Keratinocyte (primary cell): ENCODE results near the gene SMC1B. TPM values are rescaled to one million over a fixed set of nuclear protein-coding genes. Genes with fewer than 3 reads are reported as not detected.

Experiments
- DNase-seq: peaks from one replicate; pipeline ENCODE4 v3.0.0-alpha.2; 2011; ENCODE audit warnings: low read depth, missing footprints, low spot score
- FAIRE-seq: peaks from 2 replicates; lab custom pipeline; 2011; peaks lifted over from hg19 to GRCh38; lab: Jason Lieb, UNC
- H2AFZ ChIP-seq: 2 replicates; pipeline ENCODE4 v1.6.0; 2012; ENCODE audit warnings: low read length, control low read depth, inconsistent platforms; ENCODE audit not compliant: control insufficient read depth
- H3K27ac ChIP-seq: 2 replicates; pipeline ENCODE4 v1.5.1; 2011; ENCODE audit warnings: low read length; ENCODE audit not compliant: control insufficient read depth, insufficient read depth
- H3K27me3 ChIP-seq: 3 replicates; pipeline ENCODE4 v1.6.0; 2011; ENCODE audit warnings: low read length; ENCODE audit not compliant: control insufficient read depth, insufficient read depth; ENCODE audit errors: extremely low read depth
- H3K36me3 ChIP-seq, 2 experiments: 2 replicates in 1 of 2; 3 replicates in 1 of 2; pipeline ENCODE4 v1.5.1; 2011; ENCODE audit warnings: low read length in 2 of 2, mild to moderate bottlenecking in 1 of 2; ENCODE audit not compliant: control insufficient read depth in 2 of 2, insufficient read depth in 2 of 2; ENCODE audit errors: extremely low read depth in 1 of 2
- H3K4me1 ChIP-seq: 3 replicates; pipeline ENCODE4 v1.5.1; 2011; ENCODE audit warnings: low read length; ENCODE audit not compliant: control insufficient read depth, insufficient read depth; ENCODE audit errors: extremely low read depth
- H3K4me2 ChIP-seq: 3 replicates; pipeline ENCODE4 v1.6.0; 2011; ENCODE audit warnings: low read depth, low read length; ENCODE audit not compliant: control insufficient read depth, insufficient read depth; ENCODE audit errors: extremely low read depth
- H3K4me3 ChIP-seq, 3 experiments: fragments of 200-600 bp in 1 of 3; sonication (generic) in 1 of 3; 2 replicates in 2 of 3; 3 replicates in 1 of 3; pipeline ENCODE4 v1.5.1; 2011 to 2016; ENCODE audit warnings: low read length in 3 of 3, mild to moderate bottlenecking in 3 of 3, control low read depth in 2 of 3, inconsistent platforms in 1 of 3, low read depth in 1 of 3, mixed read lengths in 1 of 3, mixed run types in 1 of 3, moderate library complexity in 1 of 3; ENCODE audit not compliant: control insufficient read depth in 2 of 3, insufficient read depth in 2 of 3; ENCODE audit errors: extremely low read depth in 1 of 3
- H3K79me2 ChIP-seq: 2 replicates; pipeline ENCODE4 v1.6.0; 2012; ENCODE audit warnings: low read length; ENCODE audit not compliant: control insufficient read depth, insufficient read depth
- H3K9ac ChIP-seq: 3 replicates; pipeline ENCODE4 v1.6.0; 2011; ENCODE audit warnings: low read length; ENCODE audit not compliant: control insufficient read depth, insufficient read depth; ENCODE audit errors: extremely low read depth
- H3K9me1 ChIP-seq: 3 replicates; pipeline ENCODE4 v1.6.0; 2011; ENCODE audit warnings: low read length; ENCODE audit not compliant: control insufficient read depth, insufficient read depth; ENCODE audit errors: extremely low read depth
- H3K9me3 ChIP-seq: 2 replicates; pipeline ENCODE4 v1.5.1; 2012; ENCODE audit warnings: low read depth, low read length; ENCODE audit not compliant: control insufficient read depth
- H4K20me1 ChIP-seq: 3 replicates; pipeline ENCODE4 v1.6.0; 2011; ENCODE audit warnings: low read length; ENCODE audit not compliant: control insufficient read depth, insufficient read depth; ENCODE audit errors: extremely low read depth
- EZH2 ChIP-seq: IDR thresholded peaks from one replicate; pipeline ENCODE4 v1.6.1; 2012; ENCODE audit warnings: inconsistent platforms, mild to moderate bottlenecking, low read length, moderate library complexity
- dilution Hi-C: fragments of 300-500 bp; cut with MboI; formaldehyde crosslinking; loops from one replicate; pipeline ENCODE4 v1.7.0; 2020; ENCODE audit warnings: low sequenced_read_pairs; ENCODE audit not compliant: extremely low pct_ligation_motif_present
- polyA plus RNA-seq, 5 experiments: library from polyadenylated mRNA; depleted of rRNA in 3 of 5; stranded (reverse) in 3 of 5; stranded (forward) in 1 of 5; unstranded in 1 of 5; fragments of >200 nt; gene quantifications; 1 replicate in 1 of 5; 2 replicates in 3 of 5; 3 replicates in 1 of 5; pipeline versions ENCODE4 v1.2.1 to v1.2.3, GENCODE V29; 2011 to 2012; ENCODE audit warnings: missing spikeins in 2 of 5, low read depth in 1 of 5, low replicate concordance in 1 of 5
- TF ChIP-seq, protein P1 (sequence below), 3 experiments: IDR thresholded peaks in 1 of 3; conservative IDR thresholded peaks in 1 of 3; optimal IDR thresholded peaks in 1 of 3; 2 replicates in 2 of 3; 3 replicates in 1 of 3; pipeline versions ENCODE3 to v1.5.1; 2011; ENCODE audit warnings: low read length in 3 of 3, mild to moderate bottlenecking in 3 of 3, moderate library complexity in 2 of 3, control low read depth in 1 of 3, inconsistent platforms in 1 of 3; ENCODE audit not compliant: insufficient read depth in 2 of 3; ENCODE audit errors: extremely low read depth in 1 of 3

SMC1B gene
- polyA plus RNA-seq, 1 donor (not counting 4 experiments of a cell fraction or from before 2014, with no cell fraction given) = not detected

DNA sequence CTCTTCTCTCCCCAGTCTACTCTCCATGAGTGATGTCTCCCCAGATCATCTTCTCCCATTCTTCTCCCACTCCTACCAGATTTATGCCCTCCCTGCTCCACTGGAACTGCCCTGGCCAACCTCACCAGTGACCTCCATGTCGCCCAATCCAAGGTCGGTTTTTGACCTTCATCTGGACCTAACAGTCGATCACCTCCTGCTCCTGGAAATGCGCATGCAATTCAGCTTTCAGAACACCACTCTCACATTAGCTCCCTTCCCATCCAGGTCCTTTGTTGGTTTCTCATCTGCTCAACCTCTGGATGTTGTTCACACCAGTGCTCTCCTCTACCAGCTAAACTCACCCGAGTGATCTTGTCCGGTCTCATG lies 5.4 kb upstream of the SMC1B start:
- DNase-seq = no peak
- dilution Hi-C loops = no loop called here
- no peak overlapping the region for H3K4me3 ChIP-seq
- no peak overlapping the region for H2AFZ ChIP-seq
- no peaks in the 10 kb centered on the region for H3K9me3 ChIP-seq
- no peaks in the 10 kb centered on the region for H3K27me3 ChIP-seq
- H3K4me1 ChIP-seq = peaks cover 4% of the 10 kb centered on the region
- H4K20me1 ChIP-seq = no peaks in the 10 kb centered on the region
- H3K79me2 ChIP-seq = no peaks in the 10 kb centered on the region
- no peaks in the 10 kb centered on the region for H3K9me1 ChIP-seq
- H3K9ac ChIP-seq = no peak overlapping the region
- H3K27ac ChIP-seq = no peak overlapping the region
- FAIRE-seq = no peak
- no peak overlapping the region for H3K4me2 ChIP-seq
- TF ChIP-seq, protein P1, sequence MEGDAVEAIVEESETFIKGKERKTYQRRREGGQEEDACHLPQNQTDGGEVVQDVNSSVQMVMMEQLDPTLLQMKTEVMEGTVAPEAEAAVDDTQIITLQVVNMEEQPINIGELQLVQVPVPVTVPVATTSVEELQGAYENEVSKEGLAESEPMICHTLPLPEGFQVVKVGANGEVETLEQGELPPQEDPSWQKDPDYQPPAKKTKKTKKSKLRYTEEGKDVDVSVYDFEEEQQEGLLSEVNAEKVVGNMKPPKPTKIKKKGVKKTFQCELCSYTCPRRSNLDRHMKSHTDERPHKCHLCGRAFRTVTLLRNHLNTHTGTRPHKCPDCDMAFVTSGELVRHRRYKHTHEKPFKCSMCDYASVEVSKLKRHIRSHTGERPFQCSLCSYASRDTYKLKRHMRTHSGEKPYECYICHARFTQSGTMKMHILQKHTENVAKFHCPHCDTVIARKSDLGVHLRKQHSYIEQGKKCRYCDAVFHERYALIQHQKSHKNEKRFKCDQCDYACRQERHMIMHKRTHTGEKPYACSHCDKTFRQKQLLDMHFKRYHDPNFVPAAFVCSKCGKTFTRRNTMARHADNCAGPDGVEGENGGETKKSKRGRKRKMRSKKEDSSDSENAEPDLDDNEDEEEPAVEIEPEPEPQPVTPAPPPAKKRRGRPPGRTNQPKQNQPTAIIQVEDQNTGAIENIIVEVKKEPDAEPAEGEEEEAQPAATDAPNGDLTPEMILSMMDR (optimal IDR thresholded peaks at IDR 0.05 in 1 of 3, IDR thresholded peaks at IDR 0.05 in 1 of 3, conservative IDR thresholded peaks at IDR 0.05 in 1 of 3; ENCODE audit: extremely low read depth in 1 of 3, insufficient read depth in 2 of 3, low read length in 3 of 3) = no peak
- no peak for TF ChIP-seq EZH2
- no peaks in the 10 kb centered on the region for H3K36me3 ChIP-seq

DNA sequence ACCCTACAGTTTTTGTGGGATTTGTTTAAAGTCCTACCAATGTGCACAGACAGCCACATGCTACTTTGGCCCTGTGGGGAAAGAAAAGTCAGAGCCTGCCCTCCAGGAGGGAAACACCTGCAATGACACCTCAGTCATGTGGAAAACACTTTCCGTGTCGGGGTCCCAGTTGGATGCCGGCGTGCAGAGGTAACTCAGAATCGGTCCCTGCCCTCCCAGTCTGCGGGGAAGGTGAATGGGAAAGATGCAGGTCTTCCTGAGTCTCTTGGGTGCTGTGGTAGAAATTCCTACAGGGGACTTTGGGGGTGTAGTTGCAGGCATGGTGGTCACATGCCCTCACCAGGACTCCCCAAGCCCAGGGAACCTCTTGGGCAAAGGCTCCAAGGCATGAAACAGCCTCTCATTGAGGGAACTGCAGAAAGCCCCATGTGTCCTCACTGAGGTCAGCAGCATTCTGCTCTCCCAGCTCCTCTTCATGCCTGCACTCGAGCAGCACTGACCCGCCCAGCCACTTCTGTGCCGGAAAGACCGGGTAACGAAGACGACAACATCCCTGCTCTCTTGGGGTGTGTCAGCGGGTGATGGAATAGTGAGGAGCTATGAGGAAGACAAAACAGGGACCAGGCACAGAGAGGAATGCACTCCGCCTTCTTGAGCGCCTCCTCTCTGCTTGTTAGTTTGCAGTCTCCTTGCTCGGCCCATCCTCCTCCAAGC lies 4.8 kb upstream of the SMC1B start:
- no peak overlapping the region for H3K4me2 ChIP-seq
- dilution Hi-C loops = no loop called here
- FAIRE-seq (no peak), DNase-seq (no peak)
- no peaks in the 10 kb centered on the region for H3K36me3 ChIP-seq
- H2AFZ ChIP-seq = no peak overlapping the region
- no peak overlapping the region for H3K27ac ChIP-seq
- H4K20me1 ChIP-seq = no peaks in the 10 kb centered on the region
- no peak overlapping the region for H3K9ac ChIP-seq
- H3K4me3 ChIP-seq = no peak overlapping the region
- no peaks in the 10 kb centered on the region for H3K9me1 ChIP-seq
- peaks cover 8% of the 10 kb centered on the region for H3K4me1 ChIP-seq
- H3K79me2 ChIP-seq = no peaks in the 10 kb centered on the region
- TF ChIP-seq, protein P1 (optimal IDR thresholded peaks at IDR 0.05 in 1 of 3, IDR thresholded peaks at IDR 0.05 in 1 of 3, conservative IDR thresholded peaks at IDR 0.05 in 1 of 3; ENCODE audit: extremely low read depth in 1 of 3, insufficient read depth in 2 of 3, low read length in 3 of 3) = no peak
- no peak for TF ChIP-seq EZH2
- no peaks in the 10 kb centered on the region for H3K27me3 ChIP-seq
- no peaks in the 10 kb centered on the region for H3K9me3 ChIP-seq
